Activated CD4-positive, alpha-beta T cell treated with anti-CD3 and anti-CD28 coated beads for 1 hour (primary cell): ENCODE data around the gene PIM3.
A peak's percentile ranks its signal among the peaks of the same experiment; 100 is the strongest.

Experiments
- DNase-seq: peaks from one replicate; pipeline ENCODE4 v3.0.0-alpha.2; 2020

Gene PIM3

DNA sequence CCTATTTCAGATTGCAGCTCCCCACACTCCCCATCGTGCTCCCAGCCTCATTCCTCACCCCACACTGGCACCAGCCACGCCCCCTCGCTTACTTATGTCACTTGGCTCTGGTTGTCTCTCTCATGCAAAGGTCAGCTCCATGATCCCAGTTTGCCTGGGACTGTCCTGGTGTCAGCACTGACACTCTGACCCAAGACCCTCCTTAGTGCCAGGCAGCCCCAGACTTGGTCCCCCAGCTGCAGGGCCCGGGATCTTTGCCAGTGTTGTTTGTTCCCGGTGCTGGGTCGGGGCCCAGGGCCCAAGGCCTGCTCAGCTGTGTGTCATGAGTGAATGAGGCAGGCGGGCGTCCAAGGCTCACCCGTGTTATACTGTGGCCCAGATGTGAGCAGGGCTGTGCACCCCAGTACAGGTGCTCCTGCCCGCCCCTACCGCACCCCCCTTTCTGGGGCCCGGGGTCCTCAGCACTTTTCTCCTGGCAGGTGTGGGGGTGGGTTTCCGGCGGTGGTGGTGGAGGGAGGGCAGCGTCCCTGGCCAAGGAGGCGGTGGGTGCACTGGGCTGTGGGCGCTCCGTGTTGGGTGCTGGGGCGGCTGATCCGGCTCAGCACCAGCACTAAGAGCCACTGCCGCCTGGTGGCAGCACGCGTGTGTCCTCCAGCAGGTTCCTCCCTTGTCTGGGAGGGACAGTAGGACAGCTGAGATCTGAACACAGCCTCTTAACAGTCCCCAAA, 32.5 kb downstream of the PIM3 start:
- peak; percentile 58 for DNase-seq

DNA sequence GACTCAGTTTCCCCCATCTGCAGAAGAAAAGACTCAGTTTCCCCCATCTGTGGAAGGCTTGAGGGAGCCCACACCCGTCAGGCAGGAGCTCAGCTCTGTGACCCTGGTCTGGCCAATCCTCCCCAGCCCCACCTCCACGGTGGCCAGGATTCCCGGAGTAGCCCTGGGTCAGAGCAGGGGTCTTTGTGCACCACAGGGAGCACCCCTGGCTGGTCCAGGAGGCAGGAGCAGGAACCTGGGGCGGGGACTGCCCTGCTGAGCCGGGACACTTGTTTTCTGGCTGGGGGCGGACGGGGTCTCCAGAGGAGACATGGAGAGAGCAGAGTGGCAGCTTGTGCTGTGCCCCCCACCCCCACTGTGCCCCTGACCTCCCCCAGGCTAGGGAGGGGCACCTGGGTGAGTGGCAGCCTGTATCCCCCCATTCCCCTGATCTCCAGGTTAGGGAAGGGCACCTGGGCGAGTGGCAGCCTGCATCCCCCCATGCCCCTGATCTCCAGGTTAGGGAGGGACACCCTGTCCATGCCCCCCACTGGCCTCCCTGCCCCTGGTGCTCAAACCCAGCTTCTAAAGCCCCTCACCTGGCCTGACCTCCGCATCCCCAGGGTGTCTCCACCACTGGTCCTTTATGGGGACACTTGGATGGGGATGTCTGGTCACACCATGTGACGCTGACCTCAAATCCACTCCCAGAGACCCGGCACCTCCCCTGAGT, 33.2 kb downstream of the PIM3 start:
- DNase-seq: no peak

DNA sequence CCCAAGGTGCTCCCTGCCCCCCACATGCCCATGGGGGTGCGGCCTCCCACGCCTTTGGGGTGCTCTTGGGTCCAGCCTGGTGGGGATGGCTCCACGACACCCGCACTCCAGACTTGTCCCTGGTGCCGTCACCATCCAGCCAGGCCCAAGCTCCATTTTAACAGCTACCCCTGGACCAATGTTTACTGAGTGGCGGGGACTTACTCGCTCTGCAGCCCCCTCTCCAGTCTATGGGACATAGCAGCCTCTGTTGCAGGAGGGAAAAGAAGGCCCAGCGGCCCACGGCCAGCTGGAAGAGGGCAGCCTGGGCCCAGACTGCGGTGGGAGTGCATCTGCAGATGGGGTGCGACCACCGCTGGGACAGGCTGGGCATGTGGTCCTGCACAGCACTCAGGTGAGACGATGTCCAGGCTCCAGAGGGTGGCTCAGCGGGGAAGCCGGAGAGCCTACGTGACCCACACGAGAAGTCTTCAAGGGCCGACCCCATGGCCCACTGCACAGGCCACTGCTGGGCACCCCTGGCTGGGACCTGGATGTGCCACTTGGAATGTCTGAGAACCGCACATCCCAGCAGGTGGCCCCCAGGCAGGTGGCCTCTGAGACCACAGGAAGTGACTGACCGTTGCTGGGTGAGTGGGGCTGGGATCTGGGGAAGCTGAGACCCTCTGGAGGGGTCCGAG, 33.9 kb downstream of the PIM3 start:
- no peak for DNase-seq

DNA sequence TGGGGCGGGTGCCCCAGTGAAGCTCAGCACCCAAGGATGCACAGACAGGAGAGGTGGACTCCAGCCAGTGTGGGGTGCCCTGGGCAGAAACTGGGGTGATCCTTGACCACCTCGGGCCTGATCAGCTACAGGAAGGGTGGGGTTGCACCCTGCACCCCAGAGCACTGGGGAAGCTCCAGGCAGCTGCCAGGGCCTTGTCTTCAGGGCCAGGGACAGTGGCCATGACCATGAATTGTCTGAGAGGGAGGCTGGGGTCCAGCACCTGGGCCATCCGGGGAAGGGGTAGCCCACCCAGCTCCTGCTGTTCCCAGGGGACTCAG, 34.4 kb downstream of the PIM3 start:
- no peak for DNase-seq

DNA sequence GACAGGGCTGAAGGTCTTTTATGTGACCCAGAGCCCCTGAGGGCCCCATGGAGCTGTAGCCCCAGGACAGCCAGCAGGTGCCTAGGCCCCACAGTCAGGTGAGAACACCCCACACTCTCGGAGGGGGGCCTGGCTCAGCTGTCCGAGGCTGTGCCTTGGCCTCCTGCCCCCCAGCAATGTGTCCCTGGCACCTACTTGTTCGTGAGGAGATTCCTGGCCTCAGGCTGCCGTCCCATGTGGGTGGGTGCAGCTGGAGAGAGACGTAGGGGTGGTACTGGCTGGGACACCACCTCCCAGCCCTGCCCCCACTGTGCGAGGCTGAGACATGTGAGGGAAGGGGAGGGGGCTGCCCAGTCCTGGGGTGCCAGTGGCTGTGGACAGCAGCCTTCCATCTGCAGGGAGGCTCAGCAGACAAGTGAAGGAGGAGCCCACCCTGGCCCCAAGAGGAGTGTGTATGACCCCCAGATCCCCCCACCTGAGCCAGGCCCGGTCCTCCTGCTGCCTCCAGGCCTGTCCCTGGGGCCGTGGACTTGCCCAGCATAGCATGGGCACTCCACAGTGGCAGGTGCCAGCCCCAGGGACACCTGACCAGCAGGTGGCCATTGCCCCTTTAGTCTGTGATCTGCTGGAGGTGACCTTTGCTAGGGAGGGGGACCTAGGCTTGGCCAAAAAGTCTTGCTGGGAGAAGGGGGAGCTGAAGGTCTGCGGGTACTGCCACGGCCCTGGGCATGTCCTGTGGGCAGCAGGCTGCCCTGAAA, 35.0 kb downstream of the PIM3 start:
- no peak for DNase-seq

DNA sequence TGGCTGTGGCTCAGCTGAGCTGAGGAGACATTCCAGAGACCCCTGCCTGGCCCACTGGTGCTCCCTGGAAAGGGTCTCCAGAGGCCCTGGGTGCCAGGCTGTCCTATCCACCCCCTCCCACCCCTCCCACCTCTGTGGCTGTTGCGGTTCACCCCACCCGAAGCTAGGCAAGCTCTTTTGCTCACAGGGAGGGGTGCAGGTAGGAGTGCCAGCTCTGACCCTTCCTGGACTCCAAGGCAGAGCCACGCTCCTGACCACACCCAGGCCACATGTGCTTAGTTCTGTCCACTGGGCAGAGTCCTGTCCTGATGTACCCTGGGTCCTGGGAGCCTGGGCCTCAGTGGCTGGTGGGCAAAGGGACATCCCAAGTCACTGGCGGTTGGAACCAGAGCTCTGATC, 35.5 kb downstream of the PIM3 start:
- DNase-seq: no peak

DNA sequence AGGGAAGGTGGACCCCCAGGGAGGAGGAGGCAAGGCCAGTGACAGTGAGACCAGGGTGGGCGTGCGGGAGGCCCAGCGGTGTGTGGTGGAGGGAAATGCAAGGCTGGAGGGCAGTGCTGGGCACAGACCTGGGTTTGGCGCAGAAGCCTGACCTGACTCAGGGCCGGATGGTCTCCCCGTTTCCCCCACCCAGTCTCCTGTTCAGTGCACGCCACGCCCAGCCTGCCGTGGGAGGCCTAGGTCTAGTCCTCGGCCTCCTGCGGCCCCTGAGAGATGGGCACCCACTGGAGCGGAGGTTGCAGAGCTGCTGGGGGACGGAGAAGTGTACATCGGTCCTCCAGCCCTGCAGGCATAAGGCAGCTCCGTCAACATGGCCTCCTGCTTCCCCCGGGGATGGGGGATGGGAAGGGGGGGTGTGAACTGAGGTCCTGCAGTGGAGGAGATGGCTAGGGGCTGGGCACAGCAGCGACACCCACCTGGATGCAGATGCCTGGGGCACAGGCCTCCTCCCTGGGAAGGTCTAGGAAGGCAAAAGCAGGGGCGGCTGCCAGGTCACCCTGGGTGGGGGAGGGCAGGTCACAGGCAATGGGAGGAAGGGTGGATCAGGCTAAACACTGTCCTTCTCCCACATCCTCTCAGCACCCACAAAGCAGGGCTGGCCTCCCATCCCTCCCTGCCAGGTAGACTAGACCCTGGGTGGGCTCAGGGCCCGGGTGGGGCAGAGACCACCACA, 36.1 kb downstream of the PIM3 start:
- DNase-seq: no peak

DNA sequence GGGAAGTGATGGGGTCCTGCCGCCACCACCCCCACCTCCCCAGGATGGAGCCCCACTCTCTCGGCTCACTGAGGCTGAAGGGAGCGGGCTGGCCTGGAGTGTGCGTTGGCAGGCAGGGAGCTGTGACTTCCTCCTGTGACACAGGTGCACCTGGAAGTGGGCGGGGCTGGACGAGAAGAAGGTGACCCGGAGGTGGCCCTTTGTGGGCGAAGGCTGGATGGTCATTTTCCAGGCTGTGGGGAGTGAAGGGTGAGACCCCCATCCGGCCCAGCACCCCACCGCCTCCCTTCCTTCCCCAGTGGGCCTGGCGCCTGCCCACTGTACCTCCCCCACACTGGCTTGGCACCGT, 36.7 kb downstream of the PIM3 start:
- DNase-seq: no peak

DNA sequence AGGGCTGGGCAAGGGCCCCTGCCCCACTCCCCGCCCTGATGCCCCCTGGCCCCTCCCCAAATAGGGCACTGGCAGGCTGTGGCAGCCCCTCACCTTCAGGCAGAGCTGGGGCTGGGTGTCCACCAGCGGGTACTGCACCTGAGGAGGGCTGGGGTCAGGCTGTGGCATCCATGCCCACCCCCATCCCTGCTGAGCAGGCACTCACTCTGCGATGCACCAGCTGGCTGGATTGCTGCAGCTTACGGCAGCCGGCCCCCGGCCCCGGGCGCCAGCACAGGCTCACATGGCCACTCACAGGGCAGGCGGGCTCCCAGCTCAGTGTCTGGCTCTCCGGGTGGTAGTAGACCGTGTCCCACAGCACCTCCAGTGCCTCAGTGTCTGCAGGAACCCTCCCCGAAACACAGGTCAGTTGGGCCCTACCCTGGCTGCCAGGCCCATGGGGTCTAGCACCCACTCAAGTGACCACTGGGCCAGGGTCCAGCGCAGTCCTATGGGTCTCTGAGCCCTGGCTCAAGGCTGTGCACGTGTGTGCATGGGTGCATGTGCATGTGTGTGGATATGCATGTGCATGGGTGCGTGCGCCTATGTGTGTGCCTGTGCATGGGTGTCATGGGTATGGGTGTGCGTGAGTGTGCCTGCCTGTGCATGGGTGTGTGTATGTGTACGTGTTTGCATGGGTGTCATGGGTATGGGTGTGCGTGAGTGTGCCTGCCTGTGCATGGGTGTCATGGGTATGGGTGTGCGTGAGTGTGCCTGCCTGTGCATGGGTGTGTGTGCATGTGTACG, 37.6 kb downstream of the PIM3 start:
- no peak for DNase-seq

DNA sequence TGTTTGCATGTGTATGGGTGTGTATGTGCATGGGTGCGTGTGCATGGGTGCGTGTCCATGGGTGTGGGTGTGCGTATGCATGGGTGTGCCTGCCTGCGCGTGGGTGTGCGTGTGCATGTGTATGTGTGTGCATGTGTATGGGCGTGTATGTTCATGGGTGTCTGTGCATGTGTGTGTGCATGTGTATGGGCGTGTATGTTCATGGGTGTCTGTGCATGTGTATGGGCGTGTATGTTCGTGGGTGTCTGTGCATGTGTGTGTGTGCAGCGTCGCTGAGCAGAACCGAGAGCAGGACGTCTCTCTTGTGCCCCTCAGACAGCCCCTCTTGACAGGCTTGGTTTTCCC, 38.1 kb downstream of the PIM3 start:
- no peak for DNase-seq

DNA sequence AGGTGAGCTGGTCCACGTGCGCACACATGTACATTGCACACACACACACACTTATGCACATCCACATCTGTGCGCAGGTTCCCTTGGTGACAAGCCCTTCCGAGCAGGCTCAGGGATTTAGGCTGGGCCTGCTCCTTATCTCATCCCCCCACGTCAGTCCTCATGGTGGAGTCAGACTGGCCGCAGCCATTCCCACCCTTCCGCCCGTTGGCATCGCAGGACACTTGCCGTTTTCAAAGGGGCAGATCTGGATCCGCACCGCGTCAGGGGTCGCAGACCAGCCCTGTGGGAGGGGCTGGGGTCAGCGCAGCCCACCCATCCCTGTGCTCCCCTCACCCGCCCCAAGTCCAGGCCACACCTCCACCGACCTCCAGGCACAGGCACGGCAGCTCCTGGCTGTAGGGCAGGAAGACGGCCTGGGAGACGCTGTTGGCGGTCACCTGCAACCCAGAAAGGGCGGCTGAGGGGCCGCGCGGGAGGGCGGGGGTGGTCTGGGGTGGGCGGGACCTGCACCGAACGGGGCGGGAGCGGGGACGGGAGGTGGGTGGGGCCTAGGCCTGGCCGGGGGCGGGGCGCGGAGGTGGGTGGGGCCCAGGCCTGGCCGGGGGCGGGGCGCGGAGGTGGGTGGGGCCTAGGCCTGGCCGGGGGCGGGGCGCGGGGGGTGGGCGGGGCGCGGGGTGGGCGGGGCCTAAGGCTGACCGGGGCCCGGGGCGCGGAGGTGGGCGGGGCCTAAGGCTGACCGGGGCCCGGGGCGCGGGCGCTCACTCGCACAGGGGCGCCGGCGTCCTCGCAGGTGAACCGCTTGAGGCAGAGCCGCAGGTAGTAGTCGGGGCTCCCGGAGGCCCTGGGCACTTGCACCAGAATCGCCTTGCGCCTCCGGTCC, 38.7 kb downstream of the PIM3 start:
- no peak for DNase-seq

DNA sequence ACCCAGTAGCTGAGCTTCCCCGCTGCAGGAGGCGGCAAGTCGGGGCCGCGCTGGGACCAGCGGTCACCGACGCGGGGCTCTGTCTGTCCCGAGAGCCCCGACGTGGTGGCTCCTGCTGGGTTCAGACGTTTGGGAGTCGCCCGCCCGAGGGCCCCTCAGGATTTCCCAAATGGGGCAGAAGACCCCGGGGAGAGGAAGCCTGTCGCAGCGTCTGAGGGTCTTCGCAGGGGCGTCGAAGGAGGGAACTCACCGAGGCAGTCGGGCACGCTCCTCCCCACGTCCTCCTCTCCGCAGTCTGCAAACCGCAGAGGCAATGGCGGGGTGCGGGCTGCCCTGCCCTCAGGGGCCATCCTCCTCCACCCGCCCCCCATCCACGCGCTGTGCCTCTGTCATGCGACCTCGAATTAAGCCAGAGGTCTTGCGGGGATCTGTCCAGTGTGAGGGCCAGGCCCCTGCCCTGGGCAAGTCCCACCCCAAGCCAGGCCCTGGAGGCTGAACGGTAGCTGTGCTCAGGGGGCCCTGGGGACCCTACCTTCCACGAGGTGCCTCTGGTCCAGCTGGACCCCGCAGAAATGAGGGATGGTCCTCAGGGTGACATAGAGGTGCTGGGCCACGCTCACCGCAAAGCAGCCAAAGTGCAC, 39.5 kb downstream of the PIM3 start:
- DNase-seq: no peak

DNA sequence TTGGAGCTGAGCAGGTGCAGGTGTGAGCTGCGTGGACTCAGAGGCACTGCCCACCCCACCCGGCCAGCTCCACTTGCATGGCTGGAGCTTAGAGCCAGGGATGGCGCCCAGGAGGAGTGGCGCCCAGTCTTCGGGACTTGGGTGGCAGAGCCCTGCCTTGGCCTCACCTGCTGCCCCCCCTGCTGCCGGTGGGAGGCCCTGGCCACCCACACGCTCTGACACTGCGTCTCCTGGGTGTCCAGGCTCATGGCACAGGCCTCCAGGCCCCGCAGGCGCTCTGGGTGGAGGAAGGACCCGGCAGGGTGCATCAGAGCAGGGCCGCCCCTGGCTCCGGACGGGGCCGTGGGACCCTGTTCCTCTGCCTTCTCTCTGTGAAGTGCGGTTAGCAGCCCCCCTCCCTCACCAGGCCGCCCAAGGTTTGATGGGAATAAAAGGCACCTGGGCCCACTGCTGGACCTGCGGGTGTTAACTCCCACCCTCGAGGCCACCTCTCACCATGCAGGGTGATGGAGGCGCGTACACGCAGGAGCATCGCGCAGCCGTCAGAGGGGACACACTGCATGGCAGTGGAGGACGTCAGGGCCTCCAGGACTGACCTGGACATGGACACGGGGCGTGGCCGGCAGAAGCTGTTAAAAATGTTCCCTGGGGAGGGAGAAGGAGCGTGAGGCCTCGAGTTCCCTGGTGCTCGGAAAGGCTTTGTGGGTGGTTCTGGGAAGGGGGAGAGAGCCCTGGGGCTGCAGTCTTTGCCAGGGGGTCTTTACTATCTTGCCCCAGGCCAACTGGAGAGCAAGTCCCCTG, 40.2 kb downstream of the PIM3 start:
- no peak for DNase-seq

DNA sequence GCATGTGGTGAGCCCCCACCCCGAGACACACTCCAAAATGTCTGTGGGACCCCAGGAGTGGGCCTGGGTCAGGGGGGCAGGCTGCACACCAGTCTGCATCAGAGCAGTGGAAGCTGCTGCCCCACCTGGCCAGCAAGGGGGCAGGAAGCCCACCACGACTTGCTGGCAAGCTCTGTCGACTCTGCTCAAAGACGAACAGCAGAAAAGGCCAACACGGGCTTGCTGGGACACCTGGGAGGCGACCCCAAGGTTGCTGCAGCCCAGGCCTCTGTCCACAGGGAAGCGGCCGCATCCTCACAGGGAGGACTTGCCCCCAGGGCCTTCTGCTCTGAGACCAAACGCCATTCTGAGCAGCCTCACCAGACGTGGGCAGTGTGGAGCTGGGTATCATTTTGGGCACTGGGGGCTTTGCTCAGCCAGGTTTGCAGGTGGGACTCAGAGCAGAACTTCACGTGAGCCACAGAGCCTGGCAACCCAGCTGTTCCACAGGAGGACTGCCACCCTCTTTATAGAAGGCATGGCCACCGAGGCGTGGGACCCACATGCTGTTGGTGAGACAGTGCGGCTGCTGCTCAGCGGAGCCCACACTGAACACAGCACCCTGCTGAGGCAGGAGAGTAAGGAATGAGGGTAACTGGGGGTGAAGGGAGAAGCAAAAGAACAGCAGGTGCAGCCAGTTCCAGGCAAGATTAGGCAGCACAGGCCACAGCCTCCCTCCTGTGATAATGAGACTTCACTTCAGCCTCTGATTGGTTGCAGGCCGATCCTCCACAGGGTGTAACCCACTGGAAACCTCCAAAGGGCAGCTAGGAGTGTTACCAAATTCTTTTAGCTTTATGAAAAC, 41.0 kb downstream of the PIM3 start:
- no peak for DNase-seq

DNA sequence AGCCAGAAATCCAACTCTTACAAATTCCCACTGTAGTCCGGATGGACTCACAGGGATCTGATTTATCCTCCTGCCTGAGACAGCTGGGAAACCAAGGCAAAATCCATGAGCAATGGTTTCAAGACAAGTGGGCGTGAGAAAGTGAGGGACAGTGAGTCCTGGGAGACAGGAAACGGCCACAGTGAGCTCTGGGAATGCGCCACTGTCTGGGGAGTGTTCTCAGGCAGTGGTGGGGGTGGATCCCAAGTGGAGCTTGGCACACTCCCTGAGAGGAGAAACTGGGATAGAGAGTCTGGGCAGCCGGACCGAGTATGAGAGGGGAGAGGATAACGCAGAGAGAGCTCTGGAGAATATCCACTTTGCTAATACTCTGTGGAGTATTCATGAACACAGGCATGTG, 42.2 kb downstream of the PIM3 start:
- no peak for DNase-seq

DNA sequence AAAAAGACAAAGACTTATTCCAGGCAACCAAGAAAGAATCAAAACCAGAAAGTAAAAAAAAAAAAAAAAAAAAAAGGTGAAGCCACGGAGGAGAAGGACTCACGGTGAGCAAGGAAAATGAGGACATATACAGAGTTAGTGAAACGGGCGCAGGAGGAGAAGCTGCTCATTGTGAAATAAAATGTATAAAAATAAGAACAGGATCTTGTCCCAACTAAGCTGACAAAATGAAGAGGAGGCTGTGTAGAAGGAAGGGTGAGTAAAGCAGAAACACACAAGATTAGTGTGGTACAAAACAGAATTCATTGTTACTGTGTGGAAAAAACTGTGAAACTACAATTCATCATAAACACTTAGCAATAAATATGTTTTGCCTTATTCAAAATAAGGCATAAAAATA, 44.3 kb downstream of the PIM3 start:
- DNase-seq: no peak

DNA sequence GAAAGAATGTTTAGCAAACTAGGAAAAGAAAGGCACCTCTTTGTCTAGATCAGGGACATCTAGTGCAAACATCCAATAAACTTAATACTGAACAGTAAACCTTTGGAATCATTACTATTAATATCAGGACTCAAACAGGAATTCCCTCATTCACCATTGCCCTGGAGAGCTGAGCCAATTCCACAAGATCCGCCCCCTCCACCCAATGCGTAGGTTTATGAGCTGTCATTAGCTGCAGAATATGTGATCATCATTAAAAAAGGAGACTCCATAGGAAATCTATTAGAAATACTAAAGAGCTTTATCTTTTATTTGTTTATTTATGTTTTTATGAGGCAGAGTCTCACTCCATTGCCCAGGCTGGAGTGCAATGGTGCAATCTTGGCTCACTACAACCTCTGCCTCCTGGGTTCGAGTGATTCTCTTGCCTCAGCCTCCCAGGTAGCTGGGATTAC, 46.5 kb downstream of the PIM3 start:
- no peak for DNase-seq

DNA sequence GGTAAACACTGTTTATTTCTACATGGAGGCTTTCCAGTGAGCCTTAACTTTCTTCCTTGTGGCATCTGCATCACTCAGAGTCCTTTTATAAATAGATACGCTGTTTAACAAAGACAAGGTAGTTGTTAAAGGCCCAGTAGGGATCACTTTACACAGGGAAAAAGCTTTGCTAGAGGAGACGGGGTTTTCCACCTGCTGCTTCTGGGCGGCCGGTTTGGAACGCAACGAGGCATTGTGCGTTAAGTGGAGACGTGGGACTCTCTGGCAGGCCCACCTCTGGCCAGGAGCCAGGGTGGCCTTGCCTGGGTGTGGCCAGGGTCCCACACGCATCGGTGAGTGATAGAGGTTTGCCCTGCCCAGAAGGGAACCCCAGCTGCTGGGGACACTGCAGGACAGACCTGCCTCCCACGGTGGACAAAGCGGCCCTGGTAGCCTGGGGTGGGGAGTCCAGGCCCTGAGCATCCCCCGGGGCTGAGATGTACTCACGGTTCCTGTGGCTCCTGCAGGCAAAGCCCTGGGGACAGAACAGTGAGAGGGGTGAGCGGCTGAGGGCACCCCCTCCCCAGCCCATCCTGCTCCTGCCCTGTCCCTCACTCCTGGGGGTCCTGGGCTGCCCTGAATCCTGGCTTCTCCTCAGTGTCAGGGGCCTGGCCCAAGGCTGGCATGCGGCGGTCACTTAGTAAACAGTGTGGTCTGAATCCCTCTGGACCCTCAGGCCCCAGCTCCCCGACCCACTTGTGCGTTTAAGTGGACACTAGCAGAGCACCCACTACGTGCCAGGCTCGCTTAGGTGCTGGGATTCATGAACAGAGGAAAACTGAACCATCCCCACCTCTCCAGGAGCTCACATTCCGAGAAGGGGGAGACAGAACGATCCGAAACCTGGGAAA, 47.8 kb downstream of the PIM3 start:
- no peak for DNase-seq
